IMR-90 (cell line): ENCODE data around the gene KRT222. TPM values are rescaled to one million over a fixed set of nuclear protein-coding genes. Genes with fewer than 3 reads are reported as not detected.

Experiments used
- ATAC-seq: fragments of 200-7000 bp; cut with Tn5 transposase; 2 replicates; pipeline ENCODE4 v1.9.1; 2020; ENCODE audit warnings: low read depth, mild to moderate bottlenecking, moderate library complexity
- BruUV-seq: library from RNA; stranded (reverse); fragments of 400-500 nt; replicated peaks from 2 replicates; lab custom pipeline; 2021; lab: Mats Ljungman, UMichigan
- CTCF ChIA-PET: fragments of 300-600 bp; formaldehyde crosslinking; extraction: SDS; loops from one replicate; lab custom pipeline; 2021; ENCODE audit warnings: antibody characterized with exemption; lab: Yijun Ruan, JAX
- POLR2A ChIA-PET: fragments of 300-600 bp; sonication (Branson Sonifier 250); formaldehyde crosslinking; loops from one replicate; lab custom pipeline; 2022; ENCODE audit warnings: antibody characterized with exemption; ENCODE audit not compliant: unreplicated experiment; lab: Charles Lee
- DNase-seq: peaks from one replicate; pipeline ENCODE4 v3.0.0; 2013
- H2AFZ ChIP-seq: replicated peaks from 2 replicates; pipeline ENCODE3; 2013; ENCODE audit warnings: low read length, mild to moderate bottlenecking; ENCODE audit not compliant: poor library complexity
- H2AK5ac ChIP-seq: 2 replicates; pipeline ENCODE4 v1.6.1; 2013; ENCODE audit warnings: low read depth, low read length, inconsistent platforms
- H2AK9ac ChIP-seq: replicated peaks from 2 replicates; pipeline ENCODE3; 2013; ENCODE audit warnings: mild to moderate bottlenecking, low read depth, low read length, moderate library complexity; ENCODE audit not compliant: poor library complexity
- H2BK120ac ChIP-seq: 2 replicates; pipeline ENCODE4 v1.6.1; 2013; ENCODE audit warnings: low read depth, low read length, inconsistent platforms
- H2BK15ac ChIP-seq: 3 replicates; pipeline ENCODE4 v1.6.1; 2013; ENCODE audit warnings: low read depth, low read length, inconsistent platforms
- H2BK20ac ChIP-seq: 2 replicates; pipeline ENCODE4 v1.6.1; 2013; ENCODE audit warnings: low read depth, mild to moderate bottlenecking, inconsistent platforms, low read length, moderate library complexity
- H2BK5ac ChIP-seq: 2 replicates; pipeline ENCODE4 v1.6.1; 2013; ENCODE audit warnings: mild to moderate bottlenecking, low read depth, low read length, inconsistent platforms; ENCODE audit not compliant: poor library complexity, severe bottlenecking
- H3K14ac ChIP-seq: replicated peaks from 2 replicates; pipeline ENCODE4 v1.6.1; 2013; ENCODE audit warnings: low read depth, low read length, inconsistent platforms
- H3K18ac ChIP-seq: 2 replicates; pipeline ENCODE4 v1.6.1; 2013; ENCODE audit warnings: low read depth, low read length, control low read depth
- H3K23ac ChIP-seq: 2 replicates; pipeline ENCODE4 v1.6.1; 2013; ENCODE audit warnings: low read depth, low read length, inconsistent platforms
- H3K27ac ChIP-seq: 2 replicates; pipeline ENCODE4 v1.5.1; 2013; ENCODE audit warnings: mild to moderate bottlenecking, control low read depth, low read length; ENCODE audit not compliant: insufficient read depth
- H3K27me3 ChIP-seq: 2 replicates; pipeline ENCODE4 v1.6.1; 2013; ENCODE audit warnings: low read length; ENCODE audit not compliant: control insufficient read depth, insufficient read depth
- H3K36me3 ChIP-seq: 2 replicates; pipeline ENCODE4 v1.6.1; 2013; ENCODE audit warnings: low read length, mixed read lengths; ENCODE audit not compliant: control insufficient read depth, insufficient read depth
- H3K4ac ChIP-seq: 2 replicates; pipeline ENCODE4 v1.6.1; 2013; ENCODE audit warnings: low read depth, low read length, inconsistent platforms
- H3K4me1 ChIP-seq: 2 replicates; pipeline ENCODE4 v1.6.1; 2013; ENCODE audit warnings: low read length, mixed read lengths; ENCODE audit not compliant: control insufficient read depth, insufficient read depth
- H3K4me2 ChIP-seq: 2 replicates; pipeline ENCODE4 v1.6.1; 2013; ENCODE audit warnings: low read depth, mild to moderate bottlenecking, control low read depth, low read length, moderate library complexity
- H3K4me3 ChIP-seq: 2 replicates; pipeline ENCODE4 v1.5.1; 2013; ENCODE audit warnings: low read depth, mild to moderate bottlenecking, control low read depth, low read length, moderate library complexity; ENCODE audit not compliant: insufficient read depth
- H3K56ac ChIP-seq: 2 replicates; pipeline ENCODE4 v1.6.1; 2013; ENCODE audit warnings: low read length, inconsistent platforms; ENCODE audit not compliant: insufficient read depth; ENCODE audit errors: extremely low read depth
- H3K79me1 ChIP-seq, 2 experiments: 2 replicates each; pipeline ENCODE4 v1.6.1; 2013; ENCODE audit warnings: low read length in 2 of 2, inconsistent platforms in 1 of 2, low read depth in 1 of 2
- H3K9ac ChIP-seq: 2 replicates; pipeline ENCODE4 v1.6.1; 2013; ENCODE audit warnings: low read depth, low read length, control low read depth
- H3K9me1 ChIP-seq: 2 replicates; pipeline ENCODE4 v1.6.1; 2013; ENCODE audit warnings: low read length, inconsistent platforms; ENCODE audit not compliant: insufficient read depth
- H3K9me3 ChIP-seq: 2 replicates; pipeline ENCODE4 v1.6.1; 2013; ENCODE audit warnings: low read length; ENCODE audit not compliant: control insufficient read depth, insufficient read depth
- H4K20me1 ChIP-seq: 2 replicates; pipeline ENCODE4 v1.6.1; 2013; ENCODE audit warnings: low read length, inconsistent platforms; ENCODE audit not compliant: insufficient read depth
- H4K5ac ChIP-seq: 2 replicates; pipeline ENCODE4 v1.6.1; 2013; ENCODE audit warnings: mild to moderate bottlenecking, low read depth, low read length, control low read depth
- H4K8ac ChIP-seq, 2 experiments: 2 replicates each; pipeline ENCODE4 v1.6.1; 2013; ENCODE audit warnings: low read depth in 2 of 2, low read length in 2 of 2, control low read depth in 1 of 2, inconsistent platforms in 1 of 2
- H4K91ac ChIP-seq: 2 replicates; pipeline ENCODE4 v1.6.1; 2013; ENCODE audit warnings: low read depth, low read length, inconsistent platforms; ENCODE audit not compliant: insufficient read depth
- ELK1 ChIP-seq: fragments of 150-350 bp; IDR thresholded peaks from 2 replicates; pipeline ENCODE4 v1.6.1; 2016; ENCODE audit warnings: low read depth, mild to moderate bottlenecking, low read length, moderate library complexity, borderline replicate concordance
- MAFK ChIP-seq: IDR thresholded peaks from 2 replicates; pipeline ENCODE4 v1.6.1; 2012; ENCODE audit warnings: low read depth, low read length, improper control_type of control experiment
- RCOR1 ChIP-seq: IDR thresholded peaks from 2 replicates; pipeline ENCODE4 v1.6.1; 2012; ENCODE audit warnings: mild to moderate bottlenecking, low read length, improper control_type of control experiment; ENCODE audit not compliant: insufficient replicate concordance
- dilution Hi-C: fragments of 300-500 bp; cut with HindIII; formaldehyde crosslinking; loops from one replicate; pipeline ENCODE4 v1.14.3; 2018; ENCODE audit warnings: low sequenced_read_pairs; ENCODE audit not compliant: unreplicated experiment
- in situ Hi-C: fragments of 300-500 bp; cut with MboI; formaldehyde crosslinking; loops from 3 replicates; pipeline ENCODE4 v1.14.3; 2019; ENCODE audit warnings: low sequenced_read_pairs, inconsistent platforms, mixed read lengths
- intact Hi-C: fragments of 100-400 bp; cut with micrococcal nuclease; formaldehyde crosslinking; loops from 2 replicates; pipeline ENCODE4 v1.10.0; 2022
- polyA plus RNA-seq, 3 experiments: library from polyadenylated mRNA; depleted of rRNA; stranded (reverse); fragments of >200 nt; gene quantifications; 2 replicates each; pipeline ENCODE4 v1.2.3, GENCODE V29; 2012; ENCODE audit warnings: low replicate concordance in 1 of 3
- total RNA-seq: library from RNA; depleted of rRNA; stranded (reverse); fragments of >200 nt; gene quantifications from 2 replicates; pipeline ENCODE4 v1.2.3, GENCODE V29; 2012

Gene KRT222
- total and polyA plus RNA-seq, 2 of the 4 experiments (the other 2 are of a cell fraction): not detected

DNA sequence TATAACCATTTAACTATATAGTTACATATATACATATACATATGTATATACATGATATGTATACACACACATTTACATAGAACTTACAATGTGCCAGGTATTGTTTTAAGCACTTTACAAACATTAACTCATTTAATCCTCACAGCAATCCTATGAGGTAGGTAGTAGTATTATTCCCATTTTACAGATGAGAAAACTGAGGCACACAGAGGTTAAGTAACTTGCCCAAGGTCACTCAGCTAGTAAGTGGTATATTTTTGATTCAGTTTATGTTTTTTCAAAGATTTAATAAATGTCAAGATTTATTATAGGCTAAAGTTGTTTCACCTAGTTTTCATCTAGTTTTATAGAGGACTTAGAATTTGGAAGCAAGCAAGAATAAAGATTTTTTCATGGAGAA is 6.6 kb downstream of the KRT222 start:
- BruUV-seq: no TSS peak
- H3K14ac ChIP-seq: no peak overlapping the region
- H3K9ac ChIP-seq: no peak overlapping the region
- no peaks in the 10 kb centered on the region for H3K9me1 ChIP-seq
- dilution Hi-C loops: no loop called here
- H2AK9ac ChIP-seq: no peak overlapping the region
- H3K4me2 ChIP-seq: no peak overlapping the region
- TF ChIP-seq RCOR1 (no peak), MAFK (no peak), ELK1 (no peak)
- H3K18ac ChIP-seq: no peak overlapping the region
- no peak overlapping the region for H2AK5ac ChIP-seq
- H3K23ac ChIP-seq: no peak overlapping the region
- no peak overlapping the region for H2AFZ ChIP-seq
- H2BK5ac ChIP-seq: no peak overlapping the region
- DNase-seq: no peak
- H3K79me1 ChIP-seq: no peaks in the 10 kb centered on the region
- H4K8ac ChIP-seq: no peak overlapping the region
- H4K91ac ChIP-seq: no peak overlapping the region
- H3K4ac ChIP-seq: no peak overlapping the region
- H3K27me3 ChIP-seq: peaks cover 22% of the 10 kb centered on the region
- no peaks in the 10 kb centered on the region for H4K20me1 ChIP-seq
- H3K56ac ChIP-seq: no peak overlapping the region
- no peak overlapping the region for H2BK20ac ChIP-seq
- in situ Hi-C loops: no loop called here
- no peak overlapping the region for H2BK15ac ChIP-seq
- peaks cover 3% of the 10 kb centered on the region; the same call in 1 of the 2 replicates for H3K9me3 ChIP-seq
- no peak overlapping the region for H4K5ac ChIP-seq
- ChIA-PET CTCF (no interaction called here), POLR2A (no interaction called here)
- H3K4me3 ChIP-seq: no peak overlapping the region
- ATAC-seq: no peak
- no peak overlapping the region for H2BK120ac ChIP-seq
- H3K36me3 ChIP-seq: no peaks in the 10 kb centered on the region
- intact Hi-C loops: no loop called here
- H3K27ac ChIP-seq: no peak overlapping the region
- no peaks in the 10 kb centered on the region for H3K4me1 ChIP-seq
